ENCODE measurements around the gene PRDM13. TPM values are rescaled to one million over a fixed set of nuclear protein-coding genes. Genes with fewer than 3 reads are reported as not detected.

The PRDM13 gene
- total and polyA plus RNA-seq, 2 experiments from 2014 or later: 0.08 to 0.10 TPM

- TF ChIP-seq EZH2 (IDR thresholded peaks at IDR 0.05; ENCODE audit: low read depth, unreplicated experiment) (no peak), ETS1 (IDR thresholded peaks at IDR 0.05) (no peak)
These were observed 46.0 kb upstream of the PRDM13 start (continued) for GRCh38 chr6:99560668-99561067.

- Histone ChIP-seq H3K4me3 (no peak overlapping the region), H2AFZ (no peak overlapping the region), H3K79me2 (replicated peaks; ENCODE audit: insufficient read depth) (peaks cover 75% of the 10 kb centered on the region), H3K4me1 (ENCODE audit: insufficient read depth) (0 out of 2 replicates have a peak, but pooled peaks cover 7% of the 10 kb centered on the region), H3F3A (replicated peaks; ENCODE audit: low read depth) (no peaks in the 10 kb centered on the region), H3K27ac (ENCODE audit: low read depth) (no peak overlapping the region), H3K36me3 (ENCODE audit: insufficient read depth) (peaks cover 4% of the 10 kb centered on the region; the same call in 1 of the 2 replicates), H3K9me2 (ENCODE audit: insufficient read depth) (no peaks in the 10 kb centered on the region), H3K4me2 (no peak overlapping the region), H3K27me3 (ENCODE audit: insufficient read depth) (no peaks in the 10 kb centered on the region), H4K20me1 (replicated peaks; ENCODE audit: insufficient read depth) (peaks cover 24% of the 10 kb centered on the region)
- peaks cover 10% of the 10 kb centered on the region for H3K4me1 Mint-ChIP-seq
- no peak overlapping the region for H3K4me3 Mint-ChIP-seq
- peaks cover 5% of the 10 kb centered on the region for H3K27me3 Mint-ChIP-seq (ENCODE audit: insufficient read depth, low read depth, poor library complexity)
- DNase-seq (ENCODE audit: low spot score): no peak
- ATAC-seq: no peak
- peaks cover 13% of the 10 kb centered on the region; the same call in 2 of the 3 replicates for H3K36me3 Mint-ChIP-seq (ENCODE audit: low read depth)
- TF ChIP-seq REST (IDR thresholded peaks at IDR 0.05; ENCODE audit: unreplicated experiment): no peak
- no peak for TF ChIP-seq ZNF114 (CRISPR knock-in tag; IDR thresholded peaks at IDR 0.05)
- no peak for TF ChIP-seq STAT1 (IDR thresholded peaks at IDR 0.05; ENCODE audit: unreplicated experiment)
- no peak for TF ChIP-seq EZH2phosphoT487 (IDR thresholded peaks at IDR 0.05; ENCODE audit: unreplicated experiment)
- TF ChIP-seq NANOG (IDR thresholded peaks at IDR 0.05; ENCODE audit: borderline replicate concordance): no peak
- TF ChIP-seq CREB1 (CRISPR knock-in tag; IDR thresholded peaks at IDR 0.05; ENCODE audit: low read depth): no peak
- no peaks in the 10 kb centered on the region for H3K9me3 Mint-ChIP-seq
- no peak overlapping the region for H3K27ac Mint-ChIP-seq
These were observed 43.4 kb upstream of the PRDM13 start for GRCh38 chr6:99563056-99563723.
